Neuron (in vitro differentiated cells): ENCODE measurements around the gene RAD9B.
"Not testable (repeated sequence)": the region's sequence is repeated elsewhere in the genome, so short reads cannot be mapped to it uniquely, and the experiment has no call there.

Source experiments
- H2AFZ ChIP-seq: one replicate; pipeline ENCODE4 v1.6.1; 2013; ENCODE audit warnings: low read depth, mild to moderate bottlenecking, inconsistent platforms, low read length, moderate library complexity
- H3K27me3 ChIP-seq: one replicate; pipeline ENCODE4 v1.6.1; 2013; ENCODE audit warnings: low read length; ENCODE audit not compliant: insufficient read depth
- H3K36me3 ChIP-seq: one replicate; pipeline ENCODE4 v1.6.1; 2013; ENCODE audit warnings: low read length; ENCODE audit not compliant: insufficient read depth
- H3K4me1 ChIP-seq: one replicate; pipeline ENCODE4 v1.6.1; 2013; ENCODE audit warnings: low read length; ENCODE audit not compliant: insufficient read depth
- H3K4me3 ChIP-seq: 2 replicates; pipeline ENCODE4 v1.5.1; 2013; ENCODE audit warnings: mild to moderate bottlenecking, low read length, moderate library complexity
- H3K9me3 ChIP-seq: one replicate; pipeline ENCODE4 v1.6.1; 2013; ENCODE audit warnings: low read length

The RAD9B gene

GRCh38 chr12:110501752-110502738, at the start of gene RAD9B, which contains the start of gene VPS29:
Gene RAD9B, plus strand, starts transcription at chr12:110502331. Its CDS starts 7 bp downstream, at chr12:110502338.
Gene VPS29, minus strand, starts transcription at chr12:110502111. Its CDS starts 60 bp downstream, at chr12:110502051.
- Histone ChIP-seq H3K9me3 (no peaks in the 10 kb centered on the region), H3K4me1 (peaks cover 15% of the 10 kb centered on the region), H3K4me3 (peak within 1 kb of the TSS; percentile 69), H3K36me3 (peaks cover 8% of the 10 kb centered on the region), H3K27me3 (no peaks in the 10 kb centered on the region), H2AFZ (peak within 1 kb of the TSS; percentile 63)

GRCh38 chr12:110453569-110454296, 48.4 kb upstream of the RAD9B start:
- no peak overlapping the region for H2AFZ ChIP-seq
- peaks cover under 1% of the 10 kb centered on the region for H3K9me3 ChIP-seq
- peaks cover 41% of the 10 kb centered on the region for H3K36me3 ChIP-seq
- H3K4me3 ChIP-seq: no peak overlapping the region
- peaks cover 2% of the 10 kb centered on the region for H3K4me1 ChIP-seq
- H3K27me3 ChIP-seq: no peaks in the 10 kb centered on the region

GRCh38 chr12:110458756-110459155, 43.4 kb upstream of the RAD9B start:
- Histone ChIP-seq H3K27me3 (no peaks in the 10 kb centered on the region), H3K9me3 (peaks cover 4% of the 10 kb centered on the region), H2AFZ (no peak overlapping the region), H3K4me1 (peaks cover 5% of the 10 kb centered on the region), H3K36me3 (peaks cover 63% of the 10 kb centered on the region), H3K4me3 (no peak overlapping the region)

- not testable (repeated sequence) for H3K4me1 ChIP-seq, H2AFZ ChIP-seq, H3K4me3 ChIP-seq, H3K9me3 ChIP-seq, H3K27me3 ChIP-seq
- peaks cover 62% of the 10 kb centered on the region for H3K36me3 ChIP-seq
These were observed 40.9 kb upstream of the RAD9B start for GRCh38 chr12:110461189-110461588.

- Histone ChIP-seq H3K9me3 (no peaks in the 10 kb centered on the region), H3K27me3 (no peaks in the 10 kb centered on the region), H3K4me1 (peaks cover 14% of the 10 kb centered on the region), H3K36me3 (peaks cover 43% of the 10 kb centered on the region), H3K4me3 (no peak overlapping the region), H2AFZ (no peak overlapping the region)
These were observed 37.1 kb upstream of the RAD9B start for GRCh38 chr12:110465024-110465423.

GRCh38 chr12:110465765-110466164, 36.4 kb upstream of the RAD9B start:
- H3K4me1 ChIP-seq: peaks cover 14% of the 10 kb centered on the region

GRCh38 chr12:110466791-110467190, 35.3 kb upstream of the RAD9B start:
- Histone ChIP-seq H3K4me3 (peak overlapping the region; percentile 89), H3K9me3 (no peaks in the 10 kb centered on the region), H3K36me3 (peaks cover 28% of the 10 kb centered on the region), H3K4me1 (peaks cover 14% of the 10 kb centered on the region), H3K27me3 (no peaks in the 10 kb centered on the region), H2AFZ (no peak overlapping the region)

More at GRCh38 chr12:110465765-110466164, 36.4 kb upstream of the RAD9B start:
- not testable (repeated sequence) for H3K27me3 ChIP-seq, H3K9me3 ChIP-seq, H2AFZ ChIP-seq, H3K4me3 ChIP-seq
- peaks cover 37% of the 10 kb centered on the region for H3K36me3 ChIP-seq

GRCh38 chr12:110467847-110468213, 34.3 kb upstream of the RAD9B start:
- peak overlapping the region; percentile 89 for H3K4me3 ChIP-seq
- peak overlapping the region; percentile 80 for H2AFZ ChIP-seq
- no peaks in the 10 kb centered on the region for H3K27me3 ChIP-seq
- H3K4me1 ChIP-seq: peaks cover 14% of the 10 kb centered on the region
- H3K9me3 ChIP-seq: no peaks in the 10 kb centered on the region
- peaks cover 22% of the 10 kb centered on the region for H3K36me3 ChIP-seq

- H3K27me3 ChIP-seq: no peaks in the 10 kb centered on the region
- H3K36me3 ChIP-seq: peaks cover 16% of the 10 kb centered on the region
- peaks cover 14% of the 10 kb centered on the region for H3K4me1 ChIP-seq
- no peaks in the 10 kb centered on the region for H3K9me3 ChIP-seq
- H2AFZ ChIP-seq: peak within 1 kb of the TSS; percentile 97
- peak within 1 kb of the TSS; percentile 89 for H3K4me3 ChIP-seq
These were observed 33.7 kb upstream of the RAD9B start, which contains the start of the genes FAM216A and GPN3 for GRCh38 chr12:110468214-110469048. Gene FAM216A, plus strand, starts transcription at chr12:110468845. Its CDS starts 31 bp downstream, at chr12:110468876. Gene GPN3, minus strand, starts transcription at chr12:110468257. Its CDS starts 54 bp downstream, at chr12:110468203.

GRCh38 chr12:110475426-110475825, 26.7 kb upstream of the RAD9B start:
- peaks cover 2% of the 10 kb centered on the region for H3K9me3 ChIP-seq
- peaks cover 7% of the 10 kb centered on the region for H3K36me3 ChIP-seq
- H3K4me3 ChIP-seq: no peak overlapping the region
- H3K27me3 ChIP-seq: no peaks in the 10 kb centered on the region
- H3K4me1 ChIP-seq: no peaks in the 10 kb centered on the region
- no peak overlapping the region for H2AFZ ChIP-seq

GRCh38 chr12:110498984-110499706, 3.0 kb upstream of the RAD9B start:
- no peak overlapping the region for H2AFZ ChIP-seq
- no peaks in the 10 kb centered on the region for H3K9me3 ChIP-seq
- no peaks in the 10 kb centered on the region for H3K27me3 ChIP-seq
- no peak overlapping the region for H3K4me3 ChIP-seq
- H3K4me1 ChIP-seq: peaks cover 15% of the 10 kb centered on the region
- H3K36me3 ChIP-seq: peaks cover 22% of the 10 kb centered on the region

GRCh38 chr12:110501399-110501751, 756 bp upstream of the RAD9B start:
- H2AFZ ChIP-seq: peak overlapping the region; percentile 63
- H3K4me3 ChIP-seq: peak overlapping the region; percentile 69
- peaks cover 8% of the 10 kb centered on the region for H3K36me3 ChIP-seq
- peaks cover 15% of the 10 kb centered on the region for H3K4me1 ChIP-seq
- no peaks in the 10 kb centered on the region for H3K27me3 ChIP-seq
- H3K9me3 ChIP-seq: no peaks in the 10 kb centered on the region
